GM18867 (cell line): Measurements from ENCODE around the gene SOX21.

Source experiments
- ATAC-seq: cut with Tn5 transposase; IDR thresholded peaks from one replicate; pipeline ENCODE4 v1.9.1; 2021; ENCODE audit warnings: mild to moderate bottlenecking, moderate library complexity; ENCODE audit not compliant: unreplicated experiment

SOX21 gene

GRCh38 chr13:94682229-94682628 lies 30.1 kb downstream of the SOX21 start:
- ATAC-seq = no peak

- no peak for ATAC-seq
Observed at GRCh38 chr13:94679614-94680013, 32.7 kb downstream of the SOX21 start.

- ATAC-seq = no peak
Observed at GRCh38 chr13:94678845-94679244, 33.5 kb downstream of the SOX21 start.

GRCh38 chr13:94677799-94678198 lies 34.5 kb downstream of the SOX21 start:
- ATAC-seq = no peak

- ATAC-seq = peak; percentile 84
Observed at GRCh38 chr13:94674609-94675348, 37.6 kb downstream of the SOX21 start.

- ATAC-seq = no peak
Observed at GRCh38 chr13:94673851-94674250, 38.5 kb downstream of the SOX21 start.

- no peak for ATAC-seq
Observed at GRCh38 chr13:94672400-94672799, 39.9 kb downstream of the SOX21 start.

- ATAC-seq = no peak
Observed at GRCh38 chr13:94667190-94667589, 45.2 kb downstream of the SOX21 start.

GRCh38 chr13:94666065-94666464 lies 46.3 kb downstream of the SOX21 start:
- ATAC-seq = no peak

- ATAC-seq = no peak
Observed at GRCh38 chr13:94664889-94665288, 47.5 kb downstream of the SOX21 start.

GRCh38 chr13:94662274-94662945 lies 49.9 kb downstream of the SOX21 start:
- no peak for ATAC-seq

- ATAC-seq = no peak
Observed at GRCh38 chr13:94661406-94661805, 50.9 kb downstream of the SOX21 start.

- ATAC-seq = peak; percentile 36
Observed at GRCh38 chr13:94660695-94661326, 51.5 kb downstream of the SOX21 start.
